IMR-90 (cell line): ENCODE data around the gene TMSB15C. TPM values are rescaled to one million over a fixed set of nuclear protein-coding genes. Genes with fewer than 3 reads are reported as not detected.

Experiments used
- ATAC-seq: fragments of 200-7000 bp; cut with Tn5 transposase; 2 replicates; pipeline ENCODE4 v1.9.1; 2020; ENCODE audit warnings: low read depth, mild to moderate bottlenecking, moderate library complexity
- BruUV-seq: library from RNA; stranded (reverse); fragments of 400-500 nt; replicated peaks from 2 replicates; lab custom pipeline; 2021; lab: Mats Ljungman, UMichigan
- CTCF ChIA-PET: fragments of 300-600 bp; formaldehyde crosslinking; extraction: SDS; loops from one replicate; lab custom pipeline; 2021; ENCODE audit warnings: antibody characterized with exemption; lab: Yijun Ruan, JAX
- POLR2A ChIA-PET: fragments of 300-600 bp; sonication (Branson Sonifier 250); formaldehyde crosslinking; loops from one replicate; lab custom pipeline; 2022; ENCODE audit warnings: antibody characterized with exemption; ENCODE audit not compliant: unreplicated experiment; lab: Charles Lee
- DNase-seq: peaks from one replicate; pipeline ENCODE4 v3.0.0; 2013
- H2AFZ ChIP-seq: replicated peaks from 2 replicates; pipeline ENCODE3; 2013; ENCODE audit warnings: low read length, mild to moderate bottlenecking; ENCODE audit not compliant: poor library complexity
- H2AK5ac ChIP-seq: 2 replicates; pipeline ENCODE4 v1.6.1; 2013; ENCODE audit warnings: low read depth, low read length, inconsistent platforms
- H2AK9ac ChIP-seq: replicated peaks from 2 replicates; pipeline ENCODE3; 2013; ENCODE audit warnings: mild to moderate bottlenecking, low read depth, low read length, moderate library complexity; ENCODE audit not compliant: poor library complexity
- H2BK120ac ChIP-seq: 2 replicates; pipeline ENCODE4 v1.6.1; 2013; ENCODE audit warnings: low read depth, low read length, inconsistent platforms
- H2BK15ac ChIP-seq: 3 replicates; pipeline ENCODE4 v1.6.1; 2013; ENCODE audit warnings: low read depth, low read length, inconsistent platforms
- H2BK20ac ChIP-seq: 2 replicates; pipeline ENCODE4 v1.6.1; 2013; ENCODE audit warnings: low read depth, mild to moderate bottlenecking, inconsistent platforms, low read length, moderate library complexity
- H2BK5ac ChIP-seq: 2 replicates; pipeline ENCODE4 v1.6.1; 2013; ENCODE audit warnings: mild to moderate bottlenecking, low read depth, low read length, inconsistent platforms; ENCODE audit not compliant: poor library complexity, severe bottlenecking
- H3K14ac ChIP-seq: replicated peaks from 2 replicates; pipeline ENCODE4 v1.6.1; 2013; ENCODE audit warnings: low read depth, low read length, inconsistent platforms
- H3K18ac ChIP-seq: 2 replicates; pipeline ENCODE4 v1.6.1; 2013; ENCODE audit warnings: low read depth, low read length, control low read depth
- H3K23ac ChIP-seq: 2 replicates; pipeline ENCODE4 v1.6.1; 2013; ENCODE audit warnings: low read depth, low read length, inconsistent platforms
- H3K27ac ChIP-seq: 2 replicates; pipeline ENCODE4 v1.5.1; 2013; ENCODE audit warnings: mild to moderate bottlenecking, control low read depth, low read length; ENCODE audit not compliant: insufficient read depth
- H3K27me3 ChIP-seq: 2 replicates; pipeline ENCODE4 v1.6.1; 2013; ENCODE audit warnings: low read length; ENCODE audit not compliant: control insufficient read depth, insufficient read depth
- H3K36me3 ChIP-seq: 2 replicates; pipeline ENCODE4 v1.6.1; 2013; ENCODE audit warnings: low read length, mixed read lengths; ENCODE audit not compliant: control insufficient read depth, insufficient read depth
- H3K4ac ChIP-seq: 2 replicates; pipeline ENCODE4 v1.6.1; 2013; ENCODE audit warnings: low read depth, low read length, inconsistent platforms
- H3K4me1 ChIP-seq: 2 replicates; pipeline ENCODE4 v1.6.1; 2013; ENCODE audit warnings: low read length, mixed read lengths; ENCODE audit not compliant: control insufficient read depth, insufficient read depth
- H3K4me2 ChIP-seq: 2 replicates; pipeline ENCODE4 v1.6.1; 2013; ENCODE audit warnings: low read depth, mild to moderate bottlenecking, control low read depth, low read length, moderate library complexity
- H3K4me3 ChIP-seq: 2 replicates; pipeline ENCODE4 v1.5.1; 2013; ENCODE audit warnings: low read depth, mild to moderate bottlenecking, control low read depth, low read length, moderate library complexity; ENCODE audit not compliant: insufficient read depth
- H3K56ac ChIP-seq: 2 replicates; pipeline ENCODE4 v1.6.1; 2013; ENCODE audit warnings: low read length, inconsistent platforms; ENCODE audit not compliant: insufficient read depth; ENCODE audit errors: extremely low read depth
- H3K79me1 ChIP-seq, 2 experiments: 2 replicates each; pipeline ENCODE4 v1.6.1; 2013; ENCODE audit warnings: low read length in 2 of 2, inconsistent platforms in 1 of 2, low read depth in 1 of 2
- H3K9ac ChIP-seq: 2 replicates; pipeline ENCODE4 v1.6.1; 2013; ENCODE audit warnings: low read depth, low read length, control low read depth
- H3K9me1 ChIP-seq: 2 replicates; pipeline ENCODE4 v1.6.1; 2013; ENCODE audit warnings: low read length, inconsistent platforms; ENCODE audit not compliant: insufficient read depth
- H3K9me3 ChIP-seq: 2 replicates; pipeline ENCODE4 v1.6.1; 2013; ENCODE audit warnings: low read length; ENCODE audit not compliant: control insufficient read depth, insufficient read depth
- H4K20me1 ChIP-seq: 2 replicates; pipeline ENCODE4 v1.6.1; 2013; ENCODE audit warnings: low read length, inconsistent platforms; ENCODE audit not compliant: insufficient read depth
- H4K5ac ChIP-seq: 2 replicates; pipeline ENCODE4 v1.6.1; 2013; ENCODE audit warnings: mild to moderate bottlenecking, low read depth, low read length, control low read depth
- H4K8ac ChIP-seq, 2 experiments: 2 replicates each; pipeline ENCODE4 v1.6.1; 2013; ENCODE audit warnings: low read depth in 2 of 2, low read length in 2 of 2, control low read depth in 1 of 2, inconsistent platforms in 1 of 2
- H4K91ac ChIP-seq: 2 replicates; pipeline ENCODE4 v1.6.1; 2013; ENCODE audit warnings: low read depth, low read length, inconsistent platforms; ENCODE audit not compliant: insufficient read depth
- BHLHE40 ChIP-seq: fragments of 150-350 bp; IDR thresholded peaks from 2 replicates; pipeline ENCODE4 v1.6.1; 2016; ENCODE audit warnings: mild to moderate bottlenecking, low read depth, low read length
- CEBPB ChIP-seq: IDR thresholded peaks from 2 replicates; pipeline ENCODE4 v1.6.1; 2012; ENCODE audit warnings: low read depth, low read length, improper control_type of control experiment
- CHD1 ChIP-seq: IDR thresholded peaks from 2 replicates; pipeline ENCODE4 v1.6.1; 2012; ENCODE audit warnings: low read depth, low read length, improper control_type of control experiment
- FOS ChIP-seq: fragments of 150-350 bp; IDR thresholded peaks from 2 replicates; pipeline ENCODE4 v1.6.1; 2016; ENCODE audit warnings: low read depth, low read length
- MAFK ChIP-seq: IDR thresholded peaks from 2 replicates; pipeline ENCODE4 v1.6.1; 2012; ENCODE audit warnings: low read depth, low read length, improper control_type of control experiment
- MAZ ChIP-seq: IDR thresholded peaks from 2 replicates; pipeline ENCODE4 v1.6.1; 2012; ENCODE audit warnings: low read depth, mild to moderate bottlenecking, low read length, improper control_type of control experiment, moderate library complexity, borderline replicate concordance
- MXI1 ChIP-seq: IDR thresholded peaks from 2 replicates; pipeline ENCODE4 v1.6.1; 2012; ENCODE audit warnings: low read depth, mild to moderate bottlenecking, low read length, moderate library complexity, borderline replicate concordance
- NFE2L2 ChIP-seq: fragments of 150-350 bp; IDR thresholded peaks from 2 replicates; pipeline ENCODE4 v1.6.1; 2016; ENCODE audit warnings: low read depth, mild to moderate bottlenecking, low read length
- POLR2A ChIP-seq: IDR thresholded peaks from 2 replicates; pipeline ENCODE4 v1.6.1; 2012; ENCODE audit warnings: mild to moderate bottlenecking, low read depth, low read length
- RAD21 ChIP-seq: IDR thresholded peaks from 2 replicates; pipeline ENCODE4 v1.6.1; 2012; ENCODE audit warnings: low read length, improper control_type of control experiment
- RCOR1 ChIP-seq: IDR thresholded peaks from 2 replicates; pipeline ENCODE4 v1.6.1; 2012; ENCODE audit warnings: mild to moderate bottlenecking, low read length, improper control_type of control experiment; ENCODE audit not compliant: insufficient replicate concordance
- RFX5 ChIP-seq: IDR thresholded peaks from 2 replicates; pipeline ENCODE4 v1.8.0; 2012; ENCODE audit warnings: low read depth, mild to moderate bottlenecking, low read length, moderate library complexity
- SMC3 ChIP-seq: fragments of 150-350 bp; IDR thresholded peaks from 2 replicates; pipeline ENCODE4 v1.6.1; 2016; ENCODE audit warnings: low read depth, mild to moderate bottlenecking, antibody characterized with exemption, low read length, moderate library complexity
- WGBS, 2 experiments: methylation state at CpG; one replicate each; pipeline versions ENCODE4 v1.1.5 to v1.1.7; 2013; ENCODE audit warnings: missing lambda C conversion rate in 2 of 2; ENCODE audit not compliant: insufficient read length in 1 of 2; ENCODE audit errors: extremely low coverage in 2 of 2; 5-methylcytosine and 5-hydroxymethylcytosine counted together
- dilution Hi-C: fragments of 300-500 bp; cut with HindIII; formaldehyde crosslinking; loops from one replicate; pipeline ENCODE4 v1.14.3; 2018; ENCODE audit warnings: low sequenced_read_pairs; ENCODE audit not compliant: unreplicated experiment
- in situ Hi-C: fragments of 300-500 bp; cut with MboI; formaldehyde crosslinking; loops from 3 replicates; pipeline ENCODE4 v1.14.3; 2019; ENCODE audit warnings: low sequenced_read_pairs, inconsistent platforms, mixed read lengths
- intact Hi-C: fragments of 100-400 bp; cut with micrococcal nuclease; formaldehyde crosslinking; loops from 2 replicates; pipeline ENCODE4 v1.10.0; 2022
- polyA plus RNA-seq, 3 experiments: library from polyadenylated mRNA; depleted of rRNA; stranded (reverse); fragments of >200 nt; gene quantifications; 2 replicates each; pipeline ENCODE4 v1.2.3, GENCODE V29; 2012; ENCODE audit warnings: low replicate concordance in 1 of 3
- total RNA-seq: library from RNA; depleted of rRNA; stranded (reverse); fragments of >200 nt; gene quantifications from 2 replicates; pipeline ENCODE4 v1.2.3, GENCODE V29; 2012
- TF ChIP-seq, protein P1 (sequence below): fragments of 150-350 bp; IDR thresholded peaks from 2 replicates; pipeline ENCODE4 v1.6.1; 2017; ENCODE audit warnings: mild to moderate bottlenecking, antibody characterized with exemption, low read length, low read depth
- TF ChIP-seq, protein P2 (sequence below): conservative IDR thresholded peaks from 2 replicates; pipeline ENCODE4 v1.5.1; 2012; ENCODE audit warnings: mild to moderate bottlenecking, low read depth, low read length, improper control_type of control experiment
- TF ChIP-seq, protein P3 (sequence below): fragments of 150-350 bp; IDR thresholded peaks from 2 replicates; pipeline ENCODE4 v1.6.1; 2016; ENCODE audit warnings: low read depth, mild to moderate bottlenecking, low read length, moderate library complexity, borderline replicate concordance

The TMSB15C gene
- total and polyA plus RNA-seq, 2 of the 4 experiments (the other 2 are of a cell fraction) = 1.9 to 2.0 TPM

- no peak overlapping the region for H2BK5ac ChIP-seq
- H3K4me1 ChIP-seq = no peaks in the 10 kb centered on the region
- no peak overlapping the region for H4K91ac ChIP-seq
- POLR2A ChIA-PET = no interaction called here
- WGBS, 2 experiments = no CpG with 5 or more reads among the region's 1 CpG
- no peak overlapping the region for H3K14ac ChIP-seq
- no peaks in the 10 kb centered on the region for H4K20me1 ChIP-seq
- no peak overlapping the region for H3K56ac ChIP-seq
- no peak overlapping the region for H3K4me3 ChIP-seq
- TF ChIP-seq NFE2L2 = no peak
- no peak for TF ChIP-seq RCOR1
- no peak for TF ChIP-seq BHLHE40
- TF ChIP-seq, protein P1, sequence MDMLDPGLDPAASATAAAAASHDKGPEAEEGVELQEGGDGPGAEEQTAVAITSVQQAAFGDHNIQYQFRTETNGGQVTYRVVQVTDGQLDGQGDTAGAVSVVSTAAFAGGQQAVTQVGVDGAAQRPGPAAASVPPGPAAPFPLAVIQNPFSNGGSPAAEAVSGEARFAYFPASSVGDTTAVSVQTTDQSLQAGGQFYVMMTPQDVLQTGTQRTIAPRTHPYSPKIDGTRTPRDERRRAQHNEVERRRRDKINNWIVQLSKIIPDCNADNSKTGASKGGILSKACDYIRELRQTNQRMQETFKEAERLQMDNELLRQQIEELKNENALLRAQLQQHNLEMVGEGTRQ = no peak
- TF ChIP-seq MXI1 = no peak
- TF ChIP-seq MAZ = no peak
- TF ChIP-seq MAFK = no peak
- TF ChIP-seq SMC3 = no peak
- no peak for TF ChIP-seq POLR2A
- TF ChIP-seq, protein P2, sequence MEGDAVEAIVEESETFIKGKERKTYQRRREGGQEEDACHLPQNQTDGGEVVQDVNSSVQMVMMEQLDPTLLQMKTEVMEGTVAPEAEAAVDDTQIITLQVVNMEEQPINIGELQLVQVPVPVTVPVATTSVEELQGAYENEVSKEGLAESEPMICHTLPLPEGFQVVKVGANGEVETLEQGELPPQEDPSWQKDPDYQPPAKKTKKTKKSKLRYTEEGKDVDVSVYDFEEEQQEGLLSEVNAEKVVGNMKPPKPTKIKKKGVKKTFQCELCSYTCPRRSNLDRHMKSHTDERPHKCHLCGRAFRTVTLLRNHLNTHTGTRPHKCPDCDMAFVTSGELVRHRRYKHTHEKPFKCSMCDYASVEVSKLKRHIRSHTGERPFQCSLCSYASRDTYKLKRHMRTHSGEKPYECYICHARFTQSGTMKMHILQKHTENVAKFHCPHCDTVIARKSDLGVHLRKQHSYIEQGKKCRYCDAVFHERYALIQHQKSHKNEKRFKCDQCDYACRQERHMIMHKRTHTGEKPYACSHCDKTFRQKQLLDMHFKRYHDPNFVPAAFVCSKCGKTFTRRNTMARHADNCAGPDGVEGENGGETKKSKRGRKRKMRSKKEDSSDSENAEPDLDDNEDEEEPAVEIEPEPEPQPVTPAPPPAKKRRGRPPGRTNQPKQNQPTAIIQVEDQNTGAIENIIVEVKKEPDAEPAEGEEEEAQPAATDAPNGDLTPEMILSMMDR = no peak
- TF ChIP-seq, protein P3, sequence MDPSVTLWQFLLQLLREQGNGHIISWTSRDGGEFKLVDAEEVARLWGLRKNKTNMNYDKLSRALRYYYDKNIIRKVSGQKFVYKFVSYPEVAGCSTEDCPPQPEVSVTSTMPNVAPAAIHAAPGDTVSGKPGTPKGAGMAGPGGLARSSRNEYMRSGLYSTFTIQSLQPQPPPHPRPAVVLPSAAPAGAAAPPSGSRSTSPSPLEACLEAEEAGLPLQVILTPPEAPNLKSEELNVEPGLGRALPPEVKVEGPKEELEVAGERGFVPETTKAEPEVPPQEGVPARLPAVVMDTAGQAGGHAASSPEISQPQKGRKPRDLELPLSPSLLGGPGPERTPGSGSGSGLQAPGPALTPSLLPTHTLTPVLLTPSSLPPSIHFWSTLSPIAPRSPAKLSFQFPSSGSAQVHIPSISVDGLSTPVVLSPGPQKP = no peak
- no peak for TF ChIP-seq CHD1
- no peak for TF ChIP-seq FOS
- TF ChIP-seq RFX5 = no peak
- no peak for TF ChIP-seq RAD21
- no peak for TF ChIP-seq CEBPB
- H2BK120ac ChIP-seq = no peak overlapping the region
- H3K23ac ChIP-seq = no peak overlapping the region
- H3K9me1 ChIP-seq = no peaks in the 10 kb centered on the region
- CTCF ChIA-PET = no interaction called here
- in situ Hi-C loops = loop anchor here (25.0 kb wide), 1 partner anchor 272 kb away; the partner anchor contains the start of gene RAB9B
- H3K4ac ChIP-seq = no peak overlapping the region
- no peaks in the 10 kb centered on the region for H3K79me1 ChIP-seq
- ATAC-seq = no peak
- H3K18ac ChIP-seq = no peak overlapping the region
- H3K36me3 ChIP-seq = no peaks in the 10 kb centered on the region
- no peak overlapping the region for H2AK9ac ChIP-seq
- no peak overlapping the region for H4K8ac ChIP-seq
- no peak for DNase-seq
- peaks cover 6% of the 10 kb centered on the region; the same call in 1 of the 2 replicates for H3K27me3 ChIP-seq
- no peak overlapping the region for H2BK15ac ChIP-seq
- H3K4me2 ChIP-seq = no peak overlapping the region
- no peaks in the 10 kb centered on the region for H3K9me3 ChIP-seq
- H2AFZ ChIP-seq = no peak overlapping the region
- no TSS peak for BruUV-seq
- H4K5ac ChIP-seq = no peak overlapping the region
- intact Hi-C loops = no loop called here
- H3K27ac ChIP-seq = no peak overlapping the region
- dilution Hi-C loops = no loop called here
- H2BK20ac ChIP-seq = no peak overlapping the region
- no peak overlapping the region for H3K9ac ChIP-seq
- H2AK5ac ChIP-seq = no peak overlapping the region
Measured at GRCh38 chrX:104108955-104109354, 32.9 kb upstream of the TMSB15C start.
